IPS-18a (cell line): Measurements from ENCODE around the gene TMEM270.
"Not testable (repeated sequence)": the region's sequence is repeated elsewhere in the genome, so short reads cannot be mapped to it uniquely, and the experiment has no call there.

Experiments
- H3K27ac ChIP-seq: one replicate; pipeline ENCODE4 v1.5.1; 2013; ENCODE audit warnings: low read length
- H3K27me3 ChIP-seq: one replicate; pipeline ENCODE4 v1.6.1; 2013; ENCODE audit warnings: mild to moderate bottlenecking, low read length; ENCODE audit not compliant: control insufficient read depth, insufficient read depth
- H3K36me3 ChIP-seq: one replicate; pipeline ENCODE4 v1.6.1; 2013; ENCODE audit warnings: low read depth, low read length; ENCODE audit not compliant: control insufficient read depth
- H3K4me1 ChIP-seq: one replicate; pipeline ENCODE4 v1.6.1; 2013; ENCODE audit warnings: low read depth, low read length; ENCODE audit not compliant: control insufficient read depth
- H3K4me3 ChIP-seq: one replicate; pipeline ENCODE4 v1.5.1; 2013; ENCODE audit warnings: low read length
- H3K9ac ChIP-seq: one replicate; pipeline ENCODE4 v1.6.1; 2013; ENCODE audit warnings: mild to moderate bottlenecking, low read length, moderate library complexity
- H3K9me3 ChIP-seq: one replicate; pipeline ENCODE4 v1.6.1; 2013; ENCODE audit warnings: low read depth, low read length; ENCODE audit not compliant: control insufficient read depth

The TMEM270 gene

GRCh38 chr7:73884867-73885422, 24.0 kb downstream of the TMEM270 start:
- not testable (repeated sequence) for H3K27me3 ChIP-seq

DNA sequence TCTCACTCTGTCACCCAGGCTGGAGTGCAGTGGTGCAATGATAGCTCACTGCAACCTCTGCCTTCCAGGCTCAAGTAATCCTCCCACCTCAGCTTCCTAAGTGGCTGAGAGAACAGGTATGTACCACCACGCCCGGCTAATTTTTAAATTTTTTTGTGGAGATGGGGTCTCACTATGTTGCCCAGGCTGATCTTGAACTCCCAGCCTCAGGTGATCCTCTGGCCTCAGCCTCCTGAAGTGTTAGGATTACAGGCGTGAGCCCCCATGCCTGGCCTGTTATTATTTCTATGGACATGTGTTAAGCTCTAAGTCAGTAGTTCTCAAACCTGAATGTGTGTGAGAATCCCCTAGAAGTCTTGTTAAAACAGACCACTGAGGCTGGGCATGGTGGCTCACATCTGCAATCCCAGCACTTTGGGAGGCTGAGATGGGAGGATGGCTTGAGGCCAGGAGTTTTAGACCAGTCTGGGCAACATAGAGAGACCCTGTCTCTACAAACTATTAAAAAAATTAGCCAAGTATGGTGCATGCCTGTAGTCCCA, 24.5 kb downstream of the TMEM270 start:
- Histone ChIP-seq H3K4me3 (no peak overlapping the region), H3K9me3 (no peaks in the 10 kb centered on the region), H3K27ac (no peak overlapping the region), H3K4me1 (peaks cover 6% of the 10 kb centered on the region), H3K36me3 (no peaks in the 10 kb centered on the region), H3K9ac (no peak overlapping the region), H3K27me3 (no peaks in the 10 kb centered on the region)

More at GRCh38 chr7:73884867-73885422, 24.0 kb downstream of the TMEM270 start:
- not testable (repeated sequence) for H3K4me3 ChIP-seq, H3K4me1 ChIP-seq, H3K27ac ChIP-seq, H3K36me3 ChIP-seq, H3K9ac ChIP-seq, H3K9me3 ChIP-seq

GRCh38 chr7:73885975-73886798, 25.2 kb downstream of the TMEM270 start:
- peaks cover 6% of the 10 kb centered on the region for H3K4me1 ChIP-seq
- no peaks in the 10 kb centered on the region for H3K27me3 ChIP-seq
- no peak overlapping the region for H3K9ac ChIP-seq
- H3K36me3 ChIP-seq = no peaks in the 10 kb centered on the region
- no peak overlapping the region for H3K4me3 ChIP-seq
- H3K27ac ChIP-seq = no peak overlapping the region
- no peaks in the 10 kb centered on the region for H3K9me3 ChIP-seq

- Histone ChIP-seq H3K27me3 (no peaks in the 10 kb centered on the region), H3K9me3 (no peaks in the 10 kb centered on the region), H3K27ac (no peak overlapping the region), H3K4me1 (peaks cover 6% of the 10 kb centered on the region), H3K36me3 (no peaks in the 10 kb centered on the region), H3K4me3 (no peak overlapping the region), H3K9ac (no peak overlapping the region)
These were observed 26.8 kb downstream of the TMEM270 start for GRCh38 chr7:73887762-73888161.

DNA sequence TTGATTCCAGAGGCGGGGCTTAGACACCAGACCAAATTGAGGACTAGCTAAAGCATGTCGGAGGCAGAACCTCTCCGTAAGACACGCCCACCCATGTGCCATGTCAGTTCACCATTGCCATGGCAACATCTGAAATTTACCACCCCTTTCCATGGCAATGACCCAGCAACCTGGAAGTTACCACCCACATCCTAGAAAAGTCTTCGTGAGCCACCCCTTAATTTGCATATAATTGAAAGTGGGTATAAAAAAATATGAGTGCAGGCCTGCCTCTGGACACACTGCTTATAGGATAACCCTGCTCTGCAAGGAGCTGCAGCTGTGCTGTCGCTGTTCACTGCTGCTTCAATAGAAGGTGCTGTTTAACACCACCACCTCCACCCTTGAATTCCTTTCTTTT, 28.0 kb downstream of the TMEM270 start:
- Histone ChIP-seq H3K9ac (no peak overlapping the region), H3K36me3 (no peaks in the 10 kb centered on the region), H3K4me3 (no peak overlapping the region), H3K27me3 (no peaks in the 10 kb centered on the region), H3K9me3 (no peaks in the 10 kb centered on the region), H3K4me1 (peaks cover 6% of the 10 kb centered on the region), H3K27ac (no peak overlapping the region)

DNA sequence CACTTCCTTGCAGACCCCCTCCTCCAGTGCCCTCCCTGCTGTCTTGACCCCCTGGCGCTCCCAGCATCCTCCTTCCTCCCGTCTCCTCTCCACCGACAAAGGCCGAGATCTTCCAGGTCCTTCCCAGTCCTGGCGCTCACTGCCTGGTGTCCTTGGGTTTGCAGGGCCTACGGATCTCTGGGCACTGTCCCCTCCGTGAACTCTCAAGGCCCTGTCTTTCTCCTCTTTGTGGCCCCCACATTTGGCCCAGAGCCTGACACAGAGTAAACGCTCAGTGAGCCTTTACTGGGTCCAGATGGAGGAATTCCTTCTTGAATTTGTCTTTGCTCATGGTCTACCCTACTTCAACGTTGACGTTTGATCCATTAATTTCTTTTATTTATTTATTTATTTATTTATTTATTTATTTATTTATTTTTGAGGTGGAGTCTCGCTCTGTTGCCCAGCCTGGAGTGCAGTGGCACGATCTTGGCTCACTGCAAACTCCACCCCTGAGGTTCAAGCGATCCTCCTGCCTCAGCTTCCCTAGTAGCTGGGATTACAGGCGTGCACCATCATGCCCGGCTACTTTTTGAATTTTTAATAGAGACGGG, 29.7 kb downstream of the TMEM270 start:
- peaks cover 2% of the 10 kb centered on the region for H3K9me3 ChIP-seq
- H3K27me3 ChIP-seq = no peaks in the 10 kb centered on the region
- H3K4me1 ChIP-seq = peaks cover 6% of the 10 kb centered on the region
- no peak overlapping the region for H3K4me3 ChIP-seq
- H3K27ac ChIP-seq = no peak overlapping the region
- no peak overlapping the region for H3K9ac ChIP-seq
- no peaks in the 10 kb centered on the region for H3K36me3 ChIP-seq

DNA sequence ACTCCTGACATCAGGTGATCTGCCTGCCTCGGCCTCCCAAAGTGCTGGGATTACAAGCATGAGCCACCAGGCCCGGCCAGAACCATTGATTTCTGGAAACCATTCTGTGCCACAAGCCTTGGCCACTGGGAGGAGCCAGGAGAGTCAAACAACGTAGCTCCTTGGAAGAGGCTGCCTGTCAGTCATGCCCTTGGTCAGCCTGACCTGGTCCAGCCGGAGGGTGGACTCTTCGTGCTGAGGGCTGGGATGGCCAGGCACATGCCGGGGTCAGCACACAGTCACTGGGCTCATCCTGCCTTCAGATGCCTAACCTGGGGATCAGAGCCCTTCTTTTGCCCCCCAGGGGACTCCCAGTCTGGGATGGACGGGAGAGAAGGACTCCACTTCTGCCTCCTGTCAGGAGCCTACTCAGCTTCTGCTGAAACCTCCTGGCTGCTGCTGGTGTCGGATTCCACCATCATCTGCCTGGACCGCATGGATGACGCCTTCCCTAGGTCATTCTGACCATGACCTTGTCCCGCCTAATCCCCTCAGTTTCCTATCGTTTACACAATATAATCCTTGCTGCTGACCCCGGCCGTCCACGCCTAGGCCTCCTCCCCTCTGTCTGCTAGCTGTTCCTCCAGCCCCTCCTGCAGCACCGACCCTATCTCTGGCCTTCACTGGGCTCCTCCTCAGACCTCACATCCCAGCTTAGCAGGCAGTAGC, 30.4 kb downstream of the TMEM270 start:
- Histone ChIP-seq H3K4me1 (peaks cover 6% of the 10 kb centered on the region), H3K27ac (no peak overlapping the region), H3K4me3 (no peak overlapping the region), H3K9ac (no peak overlapping the region), H3K27me3 (no peaks in the 10 kb centered on the region), H3K9me3 (peaks cover 9% of the 10 kb centered on the region), H3K36me3 (no peaks in the 10 kb centered on the region)

DNA sequence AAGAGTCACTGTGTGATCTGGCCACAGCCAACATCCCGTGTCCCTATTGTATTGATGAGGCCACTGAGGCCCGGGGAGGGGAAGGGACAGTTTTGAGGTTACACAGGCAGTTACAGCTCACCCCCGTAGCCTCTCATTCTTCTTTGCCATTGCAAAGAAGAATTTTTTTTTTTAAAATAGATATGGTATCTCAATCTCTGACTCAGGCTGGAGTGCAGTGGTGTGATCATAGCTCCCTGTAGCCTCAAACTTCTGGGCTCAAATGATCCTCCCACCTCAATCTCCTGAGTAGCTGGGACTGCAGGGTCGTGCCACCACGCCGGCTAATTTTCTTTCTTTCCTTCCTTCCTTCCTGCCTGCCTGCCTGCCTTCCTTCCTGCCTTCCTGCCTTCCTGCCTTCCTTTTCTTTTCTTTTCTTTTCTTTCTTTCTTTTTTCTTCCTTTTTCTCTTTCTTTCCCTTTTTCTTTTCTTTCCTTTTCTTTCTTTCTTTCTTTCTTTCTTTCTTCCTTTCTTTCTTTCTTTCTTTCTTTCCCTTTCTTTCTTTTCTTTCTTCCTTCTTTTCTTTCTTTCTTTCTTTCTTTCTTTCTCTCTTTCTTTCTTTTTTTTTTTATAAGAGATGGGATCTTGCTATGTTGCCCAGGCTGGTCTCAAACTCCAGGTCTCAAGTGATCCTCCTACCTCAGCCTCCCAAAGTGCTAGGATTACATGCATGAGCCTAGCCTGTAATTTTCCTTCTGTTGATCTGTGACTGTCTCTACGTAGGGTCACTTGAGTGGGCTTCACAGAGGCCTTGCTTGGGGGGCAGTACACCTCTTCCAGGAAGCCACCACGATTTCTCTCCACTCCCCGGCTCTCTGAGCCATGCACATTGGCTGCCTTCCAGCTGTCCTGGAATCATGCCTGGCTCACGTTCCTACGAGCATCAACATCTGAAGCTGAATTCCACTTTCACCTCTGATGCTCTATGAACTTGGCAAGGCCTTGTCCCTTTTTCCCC, 31.3 kb downstream of the TMEM270 start:
- Histone ChIP-seq H3K4me1 (peaks cover 6% of the 10 kb centered on the region), H3K4me3 (no peak overlapping the region), H3K36me3 (no peaks in the 10 kb centered on the region), H3K9ac (no peak overlapping the region), H3K9me3 (peaks cover 9% of the 10 kb centered on the region), H3K27me3 (no peaks in the 10 kb centered on the region), H3K27ac (no peak overlapping the region)

GRCh38 chr7:73893342-73894101, 32.6 kb downstream of the TMEM270 start:
- peaks cover 9% of the 10 kb centered on the region for H3K9me3 ChIP-seq
- no peaks in the 10 kb centered on the region for H3K27me3 ChIP-seq
- no peak overlapping the region for H3K9ac ChIP-seq
- no peak overlapping the region for H3K4me3 ChIP-seq
- H3K4me1 ChIP-seq = peaks cover 6% of the 10 kb centered on the region
- H3K36me3 ChIP-seq = no peaks in the 10 kb centered on the region
- H3K27ac ChIP-seq = no peak overlapping the region

GRCh38 chr7:73894166-73894565, 33.2 kb downstream of the TMEM270 start:
- peaks cover 9% of the 10 kb centered on the region for H3K9me3 ChIP-seq
- H3K36me3 ChIP-seq = no peaks in the 10 kb centered on the region
- H3K4me3 ChIP-seq = no peak overlapping the region
- no peaks in the 10 kb centered on the region for H3K4me1 ChIP-seq
- no peak overlapping the region for H3K9ac ChIP-seq
- H3K27me3 ChIP-seq = no peaks in the 10 kb centered on the region
- H3K27ac ChIP-seq = no peak overlapping the region
